ENCODE measurements around the gene KLHL10. TPM values are rescaled to one million over a fixed set of nuclear protein-coding genes. Genes with fewer than 3 reads are reported as not detected.

The KLHL10 gene
- total and polyA plus RNA-seq, 9 of the 15 experiments (the other 6 are each of a cell fraction or from before 2014, with no cell fraction given), result 0.06 to 0.56 (median 0.12) TPM; not detected in 5

GRCh38 chr17:41810659-41811548 is 26.7 kb upstream of the KLHL10 start (continued):
- TF ChIP-seq HOXB6 (CRISPR knock-in tag; IDR thresholded peaks at IDR 0.05; ENCODE audit: borderline replicate concordance), result no peak

GRCh38 chr17:41811549-41812380 is 25.9 kb upstream of the KLHL10 start, which contains the start of gene P3H4:
P3H4 (minus strand) TSS chr17:41811949; CDS start chr17:41811915, 34 bp downstream.
- ChIA-PET CTCF (ENCODE audit: low intra/inter-chr PET ratio) (interaction anchor here (0.6 to 1.0 kb wide), 2 partner anchors 73 to 82 kb away, joined by 3 to 4 read pairs; no protein-coding TSS in a partner anchor), POLR2A (interaction anchor here (0.5 to 1.3 kb wide), 8 partner anchors 14 to 295 kb away, joined by 3 to 6 read pairs (median 3); partner anchors contain the start of gene JUP)
- no peaks in the 10 kb centered on the region for H3K36me3 ChIP-seq (ENCODE audit: control insufficient read depth, insufficient read depth, low read length)
- peak within 1 kb of the TSS; percentile 54 to 91; a peak in 3 of 4 replicates for H3K9ac ChIP-seq (ENCODE audit: insufficient read depth in 1 of 2, low read depth in 2 of 2, low read length in 2 of 2)
- no TSS peak for BruUV-seq (replicated peaks)
- peak within 1 kb of the TSS; percentile 52 for H3K4me3 ChIP-seq
- no peaks in the 10 kb centered on the region for H3K9me3 ChIP-seq (replicated peaks; ENCODE audit: control insufficient read depth, insufficient read depth, low read depth, low read length)
- 30% methylated on average over 60 of the region's 96 CpGs for WGBS (ENCODE audit: insufficient coverage, low coverage, missing lambda C conversion rate)
- H2AFZ ChIP-seq (ENCODE audit: low read depth, low read length), result peak within 1 kb of the TSS; percentile 86
- H3K4me1 ChIP-seq (replicated peaks in 1 of 2; ENCODE audit: control insufficient read depth in 2 of 2, insufficient read depth in 2 of 2, low read length in 2 of 2), result peaks cover 2 to 27% of the 10 kb centered on the region in 2 experiments; a peak in 3 of 5 replicates
- no peaks in the 10 kb centered on the region for H3K9me1 ChIP-seq (ENCODE audit: control insufficient read depth, insufficient read depth, low read length)
- peak; percentile 92 for ATAC-seq
- intact Hi-C loops (cut with micrococcal nuclease) (no loop called here), in situ Hi-C loops (cut with MboI) (no loop called here)
- DNase-seq (ENCODE audit: extremely low read depth in 1 of 4, low spot score in 3 of 4), result peak; percentile 69 to 73 (median 72)
- H3K79me2 ChIP-seq (ENCODE audit: control insufficient read depth, insufficient read depth, low read length), result no peaks in the 10 kb centered on the region
- H3K27ac ChIP-seq (ENCODE audit: extremely low read depth, low read depth, low read length), result 0 out of 3 replicates have a peak within 1 kb of the TSS, but pooled peaks have one; percentile 22
- H3K27me3 ChIP-seq (ENCODE audit: control insufficient read depth in 2 of 2, insufficient read depth in 2 of 2, low read length in 2 of 2), result no peaks in the 10 kb centered on the region; a peak in 1 of 5 replicates
- H4K20me1 ChIP-seq (replicated peaks; ENCODE audit: control insufficient read depth, insufficient read depth, low read length), result no peaks in the 10 kb centered on the region
- peak within 1 kb of the TSS; percentile 66 for H3K4me2 ChIP-seq (ENCODE audit: insufficient read depth, low read length)
- no peak for FAIRE-seq
- no peak for TF ChIP-seq ZNF184 (CRISPR knock-in tag; IDR thresholded peaks at IDR 0.05)
- TF ChIP-seq ATF1 (CRISPR knock-in tag; IDR thresholded peaks at IDR 0.05), result no peak
- TF ChIP-seq ATF1 (tag; IDR thresholded peaks at IDR 0.05), result peak; percentile 44; the same call in 1 of the 2 replicates
- no peak for TF ChIP-seq GATAD2B (IDR thresholded peaks at IDR 0.05; ENCODE audit: borderline replicate concordance)
- no peak for TF ChIP-seq TARDBP (IDR thresholded peaks at IDR 0.05)
- TF ChIP-seq KDM4B (IDR thresholded peaks at IDR 0.05; ENCODE audit: borderline replicate concordance in 2 of 2, low read depth in 1 of 2), result no peak
- TF ChIP-seq ARHGAP35 (IDR thresholded peaks at IDR 0.05; ENCODE audit: partially characterized antibody), result no peak
- TF ChIP-seq TCFL5 (CRISPR knock-in tag; conservative IDR thresholded peaks at IDR 0.05), result no peak
- TF ChIP-seq ZNF140 (CRISPR knock-in tag; IDR thresholded peaks at IDR 0.05), result no peak
- no peak for TF ChIP-seq ZBTB2 (IDR thresholded peaks at IDR 0.05)
- no peak for TF ChIP-seq SOX6 (IDR thresholded peaks at IDR 0.05)

Data from K562 (cell line).